LNCAP (cell line): ENCODE data around the gene TAF10.

ENCODE experiments used
- TF ChIP-seq, protein P1 (sequence below): fragments of 450-650 bp; IDR thresholded peaks from 2 replicates; pipeline ENCODE4 v1.5.1; 2017; ENCODE audit warnings: mild to moderate bottlenecking

TAF10 gene

DNA sequence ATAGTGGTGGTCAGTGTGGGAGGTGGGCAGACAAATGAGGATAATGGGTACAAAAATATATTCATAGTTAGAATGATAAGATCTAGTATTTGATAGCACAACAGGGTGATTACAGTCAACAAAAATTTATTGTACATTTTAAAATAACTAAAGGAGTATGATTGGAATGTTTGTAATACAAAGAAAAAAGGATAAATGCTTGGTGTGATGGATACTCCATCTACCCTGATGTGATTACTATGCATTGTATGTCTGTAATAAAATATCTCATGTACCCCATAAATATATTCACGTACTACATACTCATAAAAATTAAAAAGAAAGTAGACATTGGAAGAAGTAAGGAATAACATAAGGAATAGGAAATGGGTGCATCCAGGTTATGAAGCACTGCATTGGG is 24.0 kb downstream of the TAF10 start:
- TF ChIP-seq, protein P1, sequence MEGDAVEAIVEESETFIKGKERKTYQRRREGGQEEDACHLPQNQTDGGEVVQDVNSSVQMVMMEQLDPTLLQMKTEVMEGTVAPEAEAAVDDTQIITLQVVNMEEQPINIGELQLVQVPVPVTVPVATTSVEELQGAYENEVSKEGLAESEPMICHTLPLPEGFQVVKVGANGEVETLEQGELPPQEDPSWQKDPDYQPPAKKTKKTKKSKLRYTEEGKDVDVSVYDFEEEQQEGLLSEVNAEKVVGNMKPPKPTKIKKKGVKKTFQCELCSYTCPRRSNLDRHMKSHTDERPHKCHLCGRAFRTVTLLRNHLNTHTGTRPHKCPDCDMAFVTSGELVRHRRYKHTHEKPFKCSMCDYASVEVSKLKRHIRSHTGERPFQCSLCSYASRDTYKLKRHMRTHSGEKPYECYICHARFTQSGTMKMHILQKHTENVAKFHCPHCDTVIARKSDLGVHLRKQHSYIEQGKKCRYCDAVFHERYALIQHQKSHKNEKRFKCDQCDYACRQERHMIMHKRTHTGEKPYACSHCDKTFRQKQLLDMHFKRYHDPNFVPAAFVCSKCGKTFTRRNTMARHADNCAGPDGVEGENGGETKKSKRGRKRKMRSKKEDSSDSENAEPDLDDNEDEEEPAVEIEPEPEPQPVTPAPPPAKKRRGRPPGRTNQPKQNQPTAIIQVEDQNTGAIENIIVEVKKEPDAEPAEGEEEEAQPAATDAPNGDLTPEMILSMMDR = no peak

DNA sequence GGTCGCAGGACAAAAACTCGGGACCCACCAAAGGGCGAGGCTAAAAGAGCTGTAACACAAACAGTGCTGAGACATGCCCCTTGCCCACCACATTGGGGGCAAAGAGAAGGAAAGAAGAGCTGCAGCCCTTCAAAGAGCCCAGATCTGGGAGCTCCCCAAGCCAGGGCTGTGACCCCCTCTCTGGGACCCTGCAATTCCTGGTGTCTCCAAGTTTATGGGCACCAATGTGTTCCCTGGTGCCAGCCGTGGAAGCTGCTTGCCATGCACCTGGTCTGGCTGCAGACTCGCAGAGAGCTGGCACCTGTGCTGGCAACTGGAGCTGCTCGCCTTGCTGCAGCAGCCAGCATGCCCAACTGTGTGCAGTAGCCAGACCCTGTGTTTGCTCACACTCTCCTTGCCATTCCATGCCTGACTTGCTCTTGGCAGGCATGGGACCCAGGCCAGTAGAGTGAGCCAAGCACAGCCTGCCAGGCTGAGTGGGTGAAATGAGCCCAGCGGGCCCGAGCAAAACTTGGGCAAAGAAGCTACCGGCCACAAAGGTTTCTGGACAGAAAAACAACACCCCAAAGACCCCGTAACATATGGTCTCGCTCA is 24.6 kb downstream of the TAF10 start:
- TF ChIP-seq, protein P1 = no peak

DNA sequence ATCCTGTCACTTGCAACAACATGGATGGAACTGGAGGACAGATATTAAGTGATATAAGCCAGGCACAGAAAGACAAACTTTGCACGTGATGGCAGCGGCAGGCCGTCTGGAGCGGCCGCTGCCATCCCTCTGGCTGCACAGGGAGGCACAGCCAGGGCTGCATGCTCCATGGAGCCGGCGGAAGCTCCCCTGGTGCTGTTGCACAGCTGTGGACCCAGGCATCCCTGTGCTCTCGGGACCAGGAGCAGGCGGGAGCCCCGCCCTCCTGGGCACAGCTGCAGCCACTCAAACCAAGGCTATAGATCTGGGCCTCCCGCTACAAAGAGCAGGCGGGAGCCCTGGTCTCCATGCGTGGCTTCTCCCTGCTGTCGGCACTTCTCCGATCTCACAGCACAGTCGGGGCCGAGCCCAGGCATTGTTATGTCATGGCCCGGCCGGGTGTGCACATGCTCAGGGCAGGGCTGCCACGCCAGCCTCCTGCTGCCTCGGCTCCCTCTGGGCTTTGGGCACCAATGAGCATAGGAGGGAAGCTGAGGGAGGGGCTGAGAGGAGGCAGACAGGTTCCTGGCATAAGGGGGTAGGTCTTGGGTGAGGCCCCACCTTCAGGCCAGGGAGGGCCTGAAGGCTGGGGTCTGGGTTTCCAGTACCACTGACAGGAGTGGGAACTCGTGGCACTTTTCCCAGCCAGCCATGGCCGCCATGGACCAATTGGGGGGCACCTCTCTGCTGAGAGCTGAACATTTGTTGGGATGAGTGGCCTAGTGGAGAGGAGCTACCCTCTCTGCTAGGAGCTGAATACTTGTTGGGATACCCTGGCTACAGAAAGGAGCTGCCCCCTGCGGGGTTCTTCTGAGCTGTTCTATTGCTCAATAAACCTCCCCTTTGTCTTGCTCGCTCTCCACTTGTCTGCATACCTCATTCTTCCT is 25.3 kb downstream of the TAF10 start:
- TF ChIP-seq, protein P1 = no peak

DNA sequence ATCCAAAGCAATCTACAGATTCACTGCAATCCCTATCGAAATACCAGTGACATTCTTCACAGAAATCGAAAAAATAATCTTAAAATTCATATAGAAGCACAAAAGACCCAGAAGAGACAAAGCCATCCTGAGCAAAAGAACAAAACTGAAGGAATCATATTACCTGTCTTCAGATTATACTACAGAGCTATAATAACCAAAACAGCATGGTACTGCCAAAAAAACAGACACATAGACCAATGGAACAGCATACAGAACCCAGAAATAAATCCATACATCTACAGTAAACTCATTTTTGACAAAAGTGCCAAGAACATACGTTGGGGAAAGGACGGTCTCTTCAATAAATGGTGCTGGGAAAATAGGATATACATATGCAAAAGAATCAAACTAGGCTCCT is 27.5 kb downstream of the TAF10 start:
- TF ChIP-seq, protein P1 = no peak

DNA sequence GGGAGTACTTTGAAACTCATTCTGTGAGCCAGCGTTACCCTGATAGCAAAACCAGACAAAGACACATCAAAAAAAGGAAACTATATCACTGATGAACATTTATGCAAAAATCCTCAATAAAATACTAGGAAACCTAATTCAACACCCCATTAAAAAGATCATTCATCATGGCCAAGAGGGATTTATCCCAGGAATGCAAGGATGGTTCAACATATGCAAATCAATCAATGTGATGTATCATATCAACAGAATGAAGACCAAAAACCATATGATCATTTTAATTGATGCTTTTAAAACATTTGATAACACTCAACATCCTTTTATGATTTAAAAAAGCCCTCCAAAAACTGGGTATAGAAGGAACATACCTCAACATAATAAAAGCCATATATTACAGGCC is 28.4 kb downstream of the TAF10 start:
- TF ChIP-seq, protein P1 = no peak

DNA sequence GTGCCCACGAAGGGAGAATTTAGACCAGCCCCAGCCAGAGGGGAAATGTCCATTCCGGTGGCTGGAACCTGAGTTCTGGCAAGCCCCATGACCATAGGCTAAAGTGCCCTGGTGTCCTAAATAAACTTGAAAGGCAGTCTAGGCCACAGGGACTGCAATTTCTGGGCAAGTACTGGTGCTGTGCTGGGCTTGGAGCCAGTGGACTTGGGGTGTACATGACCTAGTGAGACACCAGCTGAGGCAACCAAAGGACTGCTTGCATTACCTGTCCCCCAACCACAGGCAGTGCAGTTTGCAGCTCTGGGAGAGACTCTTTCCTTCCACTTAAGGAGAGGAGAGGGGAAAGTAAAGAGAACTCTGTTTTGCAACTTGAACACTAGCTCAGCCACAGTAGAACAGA is 32.3 kb downstream of the TAF10 start:
- TF ChIP-seq, protein P1 = no peak

DNA sequence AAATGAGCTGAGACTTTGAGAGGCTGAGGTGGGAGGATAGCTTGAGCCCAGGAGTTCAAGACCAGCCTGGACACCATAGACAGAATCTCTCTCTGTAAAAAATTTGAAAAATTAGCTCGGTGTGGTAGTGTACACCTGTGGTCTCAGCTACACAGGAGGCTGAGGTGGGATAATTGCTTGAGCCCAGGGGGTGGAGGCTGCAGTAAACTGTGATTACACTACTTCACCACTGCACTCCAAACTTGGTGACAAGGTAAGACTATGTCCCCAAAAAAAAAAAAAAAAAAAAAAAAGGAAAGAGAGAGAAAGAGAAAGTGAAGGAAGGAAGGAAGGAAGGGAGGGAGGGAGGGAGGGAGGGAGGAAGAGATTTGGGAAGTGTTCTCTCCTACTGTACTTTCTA is 33.9 kb downstream of the TAF10 start:
- TF ChIP-seq, protein P1 = no peak
